ENCODE measurements around the gene CLRN1. TPM values are rescaled to one million over a fixed set of nuclear protein-coding genes. Genes with fewer than 3 reads are reported as not detected.

The CLRN1 gene
- total and polyA plus RNA-seq, 4 donors: not detected

DNA sequence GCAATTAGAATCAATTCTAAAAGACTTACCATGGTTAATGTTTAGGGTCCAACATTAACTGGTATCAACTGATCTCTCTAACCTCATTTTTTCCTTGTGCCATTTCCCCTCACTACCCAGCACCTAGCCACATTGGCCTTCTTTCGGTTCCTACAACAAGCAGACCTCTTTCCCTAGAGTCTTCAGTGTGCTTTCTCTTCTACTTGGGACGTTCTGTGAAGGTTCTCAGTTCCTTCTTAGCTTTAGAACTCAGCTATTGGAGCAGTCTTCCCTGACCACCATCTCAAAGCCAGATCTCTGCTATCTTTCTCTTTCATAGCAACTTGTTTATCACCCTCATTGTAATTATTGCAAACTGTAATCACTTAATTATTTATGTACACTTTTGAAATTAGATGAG, 35.8 kb downstream of the CLRN1 start:
- Histone ChIP-seq H3K4me3 (ENCODE audit: low read depth in 1 of 3, low read length in 3 of 3) (no peak overlapping the region), H3K27me3 (ENCODE audit: control insufficient read depth in 4 of 4, insufficient read depth in 4 of 4, low read length in 3 of 4) (no peaks in the 10 kb centered on the region), H3K4me1 (ENCODE audit: control insufficient read depth in 4 of 4, insufficient read depth in 4 of 4, low read length in 3 of 4) (no peaks in the 10 kb centered on the region), H3K9me3 (ENCODE audit: control insufficient read depth in 4 of 4, low read length in 3 of 4) (no peaks in the 10 kb centered on the region), H3K36me3 (ENCODE audit: control insufficient read depth in 4 of 4, insufficient read depth in 3 of 4, low read depth in 1 of 4, low read length in 3 of 4) (no peaks in the 10 kb centered on the region), H3K27ac (ENCODE audit: low read depth in 1 of 2, low read length in 2 of 2) (no peak overlapping the region), H3K9ac (ENCODE audit: low read depth in 1 of 2, low read length in 2 of 2) (no peak overlapping the region)
- no peak for DNase-seq (ENCODE audit: low spot score)
- 57% methylated on average over 2 of the region's 2 CpGs for WGBS
- TF ChIP-seq, protein P1, sequence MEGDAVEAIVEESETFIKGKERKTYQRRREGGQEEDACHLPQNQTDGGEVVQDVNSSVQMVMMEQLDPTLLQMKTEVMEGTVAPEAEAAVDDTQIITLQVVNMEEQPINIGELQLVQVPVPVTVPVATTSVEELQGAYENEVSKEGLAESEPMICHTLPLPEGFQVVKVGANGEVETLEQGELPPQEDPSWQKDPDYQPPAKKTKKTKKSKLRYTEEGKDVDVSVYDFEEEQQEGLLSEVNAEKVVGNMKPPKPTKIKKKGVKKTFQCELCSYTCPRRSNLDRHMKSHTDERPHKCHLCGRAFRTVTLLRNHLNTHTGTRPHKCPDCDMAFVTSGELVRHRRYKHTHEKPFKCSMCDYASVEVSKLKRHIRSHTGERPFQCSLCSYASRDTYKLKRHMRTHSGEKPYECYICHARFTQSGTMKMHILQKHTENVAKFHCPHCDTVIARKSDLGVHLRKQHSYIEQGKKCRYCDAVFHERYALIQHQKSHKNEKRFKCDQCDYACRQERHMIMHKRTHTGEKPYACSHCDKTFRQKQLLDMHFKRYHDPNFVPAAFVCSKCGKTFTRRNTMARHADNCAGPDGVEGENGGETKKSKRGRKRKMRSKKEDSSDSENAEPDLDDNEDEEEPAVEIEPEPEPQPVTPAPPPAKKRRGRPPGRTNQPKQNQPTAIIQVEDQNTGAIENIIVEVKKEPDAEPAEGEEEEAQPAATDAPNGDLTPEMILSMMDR (IDR thresholded peaks at IDR 0.05; ENCODE audit: low read depth, low read length, missing input control): no peak
- TF ChIP-seq, protein P2, sequence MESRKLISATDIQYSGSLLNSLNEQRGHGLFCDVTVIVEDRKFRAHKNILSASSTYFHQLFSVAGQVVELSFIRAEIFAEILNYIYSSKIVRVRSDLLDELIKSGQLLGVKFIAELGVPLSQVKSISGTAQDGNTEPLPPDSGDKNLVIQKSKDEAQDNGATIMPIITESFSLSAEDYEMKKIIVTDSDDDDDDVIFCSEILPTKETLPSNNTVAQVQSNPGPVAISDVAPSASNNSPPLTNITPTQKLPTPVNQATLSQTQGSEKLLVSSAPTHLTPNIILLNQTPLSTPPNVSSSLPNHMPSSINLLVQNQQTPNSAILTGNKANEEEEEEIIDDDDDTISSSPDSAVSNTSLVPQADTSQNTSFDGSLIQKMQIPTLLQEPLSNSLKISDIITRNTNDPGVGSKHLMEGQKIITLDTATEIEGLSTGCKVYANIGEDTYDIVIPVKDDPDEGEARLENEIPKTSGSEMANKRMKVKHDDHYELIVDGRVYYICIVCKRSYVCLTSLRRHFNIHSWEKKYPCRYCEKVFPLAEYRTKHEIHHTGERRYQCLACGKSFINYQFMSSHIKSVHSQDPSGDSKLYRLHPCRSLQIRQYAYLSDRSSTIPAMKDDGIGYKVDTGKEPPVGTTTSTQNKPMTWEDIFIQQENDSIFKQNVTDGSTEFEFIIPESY (IDR thresholded peaks at IDR 0.05): no peak
- TF ChIP-seq HNF4A (conservative IDR thresholded peaks at IDR 0.05): no peak
- TF ChIP-seq, protein P3, sequence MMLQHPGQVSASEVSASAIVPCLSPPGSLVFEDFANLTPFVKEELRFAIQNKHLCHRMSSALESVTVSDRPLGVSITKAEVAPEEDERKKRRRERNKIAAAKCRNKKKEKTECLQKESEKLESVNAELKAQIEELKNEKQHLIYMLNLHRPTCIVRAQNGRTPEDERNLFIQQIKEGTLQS (IDR thresholded peaks at IDR 0.05): no peak
- TF ChIP-seq RXRA (IDR thresholded peaks at IDR 0.05): no peak
- no peak for TF ChIP-seq NR2F2 (IDR thresholded peaks at IDR 0.05)
- TF ChIP-seq GABPA (IDR thresholded peaks at IDR 0.05 in 1 of 2, conservative IDR thresholded peaks at IDR 0.05 in 1 of 2): no peak

DNA sequence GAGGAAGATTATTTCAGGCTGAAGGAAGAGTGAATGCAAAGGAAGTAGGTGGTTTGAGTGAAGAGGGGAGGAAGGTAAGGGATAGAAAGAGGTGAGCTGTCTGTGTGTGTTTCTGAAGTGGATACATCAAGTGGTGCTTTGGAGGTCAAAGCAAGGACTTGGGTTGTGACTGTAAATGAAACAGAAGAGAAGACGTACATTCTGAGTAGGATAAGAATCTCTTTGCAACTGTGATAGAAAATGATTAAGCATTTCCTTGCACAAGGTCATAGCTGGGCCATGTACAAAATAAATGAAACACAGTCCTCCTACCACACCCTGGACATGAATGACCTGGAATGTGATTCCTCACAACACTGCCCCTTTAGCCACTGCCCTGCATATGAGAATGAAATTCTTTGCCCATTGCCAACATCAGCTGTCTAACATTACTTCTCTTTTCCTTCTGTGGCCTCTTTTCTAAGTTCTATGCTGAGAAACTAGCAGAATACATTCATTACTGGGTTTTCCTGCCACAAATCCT, 39.0 kb downstream of the CLRN1 start:
- DNase-seq (ENCODE audit: low spot score): no peak
- Histone ChIP-seq H3K4me3 (ENCODE audit: low read depth in 1 of 3, low read length in 3 of 3) (no peak overlapping the region), H3K27ac (ENCODE audit: low read depth in 1 of 2, low read length in 2 of 2) (no peak overlapping the region), H3K36me3 (ENCODE audit: control insufficient read depth in 4 of 4, insufficient read depth in 3 of 4, low read depth in 1 of 4, low read length in 3 of 4) (no peaks in the 10 kb centered on the region), H3K4me1 (ENCODE audit: control insufficient read depth in 4 of 4, insufficient read depth in 4 of 4, low read length in 3 of 4) (no peaks in the 10 kb centered on the region), H3K27me3 (ENCODE audit: control insufficient read depth in 4 of 4, insufficient read depth in 4 of 4, low read length in 3 of 4) (no peaks in the 10 kb centered on the region), H3K9ac (ENCODE audit: low read depth in 1 of 2, low read length in 2 of 2) (no peak overlapping the region), H3K9me3 (ENCODE audit: control insufficient read depth in 4 of 4, low read length in 3 of 4) (no peaks in the 10 kb centered on the region)
- TF ChIP-seq RAD21 (IDR thresholded peaks at IDR 0.05): no peak
- TF ChIP-seq, protein P4, sequence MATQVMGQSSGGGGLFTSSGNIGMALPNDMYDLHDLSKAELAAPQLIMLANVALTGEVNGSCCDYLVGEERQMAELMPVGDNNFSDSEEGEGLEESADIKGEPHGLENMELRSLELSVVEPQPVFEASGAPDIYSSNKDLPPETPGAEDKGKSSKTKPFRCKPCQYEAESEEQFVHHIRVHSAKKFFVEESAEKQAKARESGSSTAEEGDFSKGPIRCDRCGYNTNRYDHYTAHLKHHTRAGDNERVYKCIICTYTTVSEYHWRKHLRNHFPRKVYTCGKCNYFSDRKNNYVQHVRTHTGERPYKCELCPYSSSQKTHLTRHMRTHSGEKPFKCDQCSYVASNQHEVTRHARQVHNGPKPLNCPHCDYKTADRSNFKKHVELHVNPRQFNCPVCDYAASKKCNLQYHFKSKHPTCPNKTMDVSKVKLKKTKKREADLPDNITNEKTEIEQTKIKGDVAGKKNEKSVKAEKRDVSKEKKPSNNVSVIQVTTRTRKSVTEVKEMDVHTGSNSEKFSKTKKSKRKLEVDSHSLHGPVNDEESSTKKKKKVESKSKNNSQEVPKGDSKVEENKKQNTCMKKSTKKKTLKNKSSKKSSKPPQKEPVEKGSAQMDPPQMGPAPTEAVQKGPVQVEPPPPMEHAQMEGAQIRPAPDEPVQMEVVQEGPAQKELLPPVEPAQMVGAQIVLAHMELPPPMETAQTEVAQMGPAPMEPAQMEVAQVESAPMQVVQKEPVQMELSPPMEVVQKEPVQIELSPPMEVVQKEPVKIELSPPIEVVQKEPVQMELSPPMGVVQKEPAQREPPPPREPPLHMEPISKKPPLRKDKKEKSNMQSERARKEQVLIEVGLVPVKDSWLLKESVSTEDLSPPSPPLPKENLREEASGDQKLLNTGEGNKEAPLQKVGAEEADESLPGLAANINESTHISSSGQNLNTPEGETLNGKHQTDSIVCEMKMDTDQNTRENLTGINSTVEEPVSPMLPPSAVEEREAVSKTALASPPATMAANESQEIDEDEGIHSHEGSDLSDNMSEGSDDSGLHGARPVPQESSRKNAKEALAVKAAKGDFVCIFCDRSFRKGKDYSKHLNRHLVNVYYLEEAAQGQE (IDR thresholded peaks at IDR 0.05): no peak
- TF ChIP-seq, protein P5, sequence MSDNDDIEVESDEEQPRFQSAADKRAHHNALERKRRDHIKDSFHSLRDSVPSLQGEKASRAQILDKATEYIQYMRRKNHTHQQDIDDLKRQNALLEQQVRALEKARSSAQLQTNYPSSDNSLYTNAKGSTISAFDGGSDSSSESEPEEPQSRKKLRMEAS (IDR thresholded peaks at IDR 0.05): no peak
- 42% methylated on average over 1 of the region's 1 CpG for WGBS
